ENCODE data around the gene KIF19. TPM values are rescaled to one million over a fixed set of nuclear protein-coding genes. Genes with fewer than 3 reads are reported as not detected.

KIF19 gene
- total and polyA plus RNA-seq, 8 donors: 0.22 to 13.5 (median 0.64) TPM

- Histone ChIP-seq H3K36me3 (no peaks in the 10 kb centered on the region), H3K4me1 (peaks cover 0 to 4% (median 0%) of the 10 kb centered on the region in 3 donors), H3K27me3 (no peaks in the 10 kb centered on the region), H3K27ac (no peak overlapping the region), H3K4me3 (no peak overlapping the region), H3K9me3 (no peaks in the 10 kb centered on the region)
- intact Hi-C loops (cut with DNase I): no loop called here
- ATAC-seq: no peak
- DNase-seq: peak in 1 of 6 donors; percentile 18
- WGBS, 2 donors: 82 to 85% methylated on average over 11 of the region's 11 CpGs
- no peak for TF ChIP-seq CTCF (IDR thresholded peaks at IDR 0.05)
- no peak for FAIRE-seq
Measured at GRCh38 chr17:74390680-74391653, 64.9 kb downstream of the KIF19 start.

- Histone ChIP-seq H3K27ac (no peak overlapping the region), H3K9me3 (no peaks in the 10 kb centered on the region), H3K4me3 (no peak overlapping the region), H3K27me3 (no peaks in the 10 kb centered on the region), H3K4me1 (peaks cover 0 to 4% (median 0%) of the 10 kb centered on the region in 3 donors), H3K36me3 (no peaks in the 10 kb centered on the region)
- DNase-seq (no peak), ATAC-seq (no peak), FAIRE-seq (no peak)
- intact Hi-C loops (cut with DNase I): no loop called here
- TF ChIP-seq CTCF (IDR thresholded peaks at IDR 0.05): no peak
- 79 to 87% methylated on average over 5 of the region's 5 CpGs for WGBS, 2 donors
Measured at GRCh38 chr17:74391771-74392170, 65.7 kb downstream of the KIF19 start.

GRCh38 chr17:74392848-74393247 lies 66.8 kb downstream of the KIF19 start:
- WGBS, 2 donors: 72 to 83% methylated on average over 5 of the region's 5 CpGs
- Histone ChIP-seq H3K9me3 (no peaks in the 10 kb centered on the region), H3K27me3 (no peaks in the 10 kb centered on the region), H3K36me3 (no peaks in the 10 kb centered on the region), H3K4me3 (no peak overlapping the region), H3K27ac (no peak overlapping the region), H3K4me1 (peaks cover 0 to 4% (median 0%) of the 10 kb centered on the region in 3 donors)
- ATAC-seq: no peak
- intact Hi-C loops (cut with DNase I): no loop called here
- peak in 1 of 6 donors; percentile 2 for DNase-seq
- TF ChIP-seq CTCF (IDR thresholded peaks at IDR 0.05): no peak
- FAIRE-seq: no peak

- 90 to 95% methylated on average over 6 of the region's 6 CpGs for WGBS, 2 donors
Measured at GRCh38 chr17:74393346-74393942, 67.4 kb downstream of the KIF19 start.

More at GRCh38 chr17:74393346-74393942, 67.4 kb downstream of the KIF19 start:
- H3K36me3 ChIP-seq: no peaks in the 10 kb centered on the region
- TF ChIP-seq CTCF (IDR thresholded peaks at IDR 0.05): no peak
- no peak for ATAC-seq
- peaks cover 0 to 4% (median 0%) of the 10 kb centered on the region in 3 donors for H3K4me1 ChIP-seq
- no peaks in the 10 kb centered on the region for H3K27me3 ChIP-seq
- H3K27ac ChIP-seq: no peak overlapping the region
- no peak for FAIRE-seq
- H3K9me3 ChIP-seq: no peaks in the 10 kb centered on the region
- intact Hi-C loops (cut with DNase I): no loop called here
- peak in 1 of 6 donors; percentile 15 for DNase-seq
- H3K4me3 ChIP-seq: no peak overlapping the region

All from pancreas (tissue), 10 donors.